Measurements from ENCODE around the gene CPEB2. TPM values are rescaled to one million over a fixed set of nuclear protein-coding genes. Genes with fewer than 3 reads are reported as not detected.

Gene CPEB2
- total and polyA plus RNA-seq, 2 of the 8 experiments (the other 6 are each of a cell fraction or from before 2014, with no cell fraction given): 0.39 to 1.9 TPM

GRCh38 chr4:14987054-14987453 is 15.2 kb upstream of the CPEB2 start:
- H2BK5ac ChIP-seq (ENCODE audit: low read depth, low read length): no peak overlapping the region
- no peak overlapping the region for H2BK15ac ChIP-seq (ENCODE audit: low read length)
- H3K18ac ChIP-seq (ENCODE audit: extremely low read depth, low read length): no peak overlapping the region
- H2BK12ac ChIP-seq (ENCODE audit: low read depth, low read length): no peak overlapping the region
- no peak overlapping the region for H4K5ac ChIP-seq (ENCODE audit: insufficient read length, low read depth, low read length)
- H4K8ac ChIP-seq (ENCODE audit: extremely low read depth, insufficient read depth, low read length): no peak overlapping the region
- no peaks in the 10 kb centered on the region for H3K79me2 ChIP-seq (ENCODE audit: control insufficient read depth in 1 of 2, insufficient read depth in 2 of 2, low read length in 2 of 2)
- no peak overlapping the region for H3K23ac ChIP-seq (ENCODE audit: insufficient read length)
- no peak overlapping the region for H3K4me3 ChIP-seq (ENCODE audit: extremely low read depth in 1 of 4, insufficient read depth in 2 of 4, low read depth in 3 of 4, low read length in 4 of 4)
- H2BK20ac ChIP-seq (ENCODE audit: low read length): no peak overlapping the region
- no peak overlapping the region for H3K14ac ChIP-seq (ENCODE audit: insufficient read length)
- H3K36me3 ChIP-seq (ENCODE audit: control insufficient read depth in 2 of 4, insufficient read depth in 4 of 4, low read length in 3 of 4): no peaks in the 10 kb centered on the region
- H3K4me1 ChIP-seq (replicated peaks in 1 of 4; ENCODE audit: control insufficient read depth in 3 of 4, insufficient read depth in 4 of 4, low read length in 3 of 4): peaks cover 0 to 4% (median 1%) of the 10 kb centered on the region in 4 experiments; a peak in 2 of 7 replicates
- no peak overlapping the region for H2AFZ ChIP-seq (ENCODE audit: low read length)
- H3K23me2 ChIP-seq (ENCODE audit: low read depth, low read length): no peaks in the 10 kb centered on the region
- peak; percentile 24 for FAIRE-seq
- no peaks in the 10 kb centered on the region for H3K27me3 ChIP-seq (replicated peaks in 1 of 4; ENCODE audit: control insufficient read depth in 3 of 4, extremely low read depth in 1 of 4, insufficient read depth in 3 of 4, low read length in 3 of 4)
- POLR2A ChIA-PET (ENCODE audit: partially characterized antibody): no interaction called here
- H2AK5ac ChIP-seq (ENCODE audit: low read depth, low read length): no peak overlapping the region
- 48% methylated on average over 2 of the region's 2 CpGs; no CpG with 5 or more reads in 1 of the 2 experiments for WGBS, 2 experiments (ENCODE audit: extremely low coverage in 1 of 2, insufficient coverage in 1 of 2, insufficient read length in 1 of 2, insufficient replicate concordance in 2 of 2, low coverage in 1 of 2, low lambda C conversion rate in 2 of 2, missing lambda C conversion rate in 1 of 2)
- H2BK120ac ChIP-seq (replicated peaks; ENCODE audit: low read depth, low read length): no peak overlapping the region
- no peaks in the 10 kb centered on the region for H3K9me3 ChIP-seq (ENCODE audit: insufficient read depth in 2 of 2, low read depth in 1 of 2, low read length in 1 of 2)
- H4K20me1 ChIP-seq (replicated peaks in 1 of 2; ENCODE audit: control insufficient read depth in 1 of 2, insufficient read depth in 2 of 2, low read length in 2 of 2): no peaks in the 10 kb centered on the region
- no peak overlapping the region for H3K9ac ChIP-seq (replicated peaks in 1 of 4; ENCODE audit: extremely low read depth in 1 of 4, low read depth in 3 of 4, low read length in 3 of 4)
- no peak overlapping the region for H3K56ac ChIP-seq (replicated peaks; ENCODE audit: insufficient read length, low read depth, low read length)
- H3K4me2 ChIP-seq (ENCODE audit: insufficient read depth in 1 of 2, low read depth in 2 of 2, low read length in 2 of 2): peak overlapping the region in 1 of 2 experiments; percentile 33; a peak in 2 of 4 replicates
- CTCF ChIA-PET (ENCODE audit: partially characterized antibody): interaction anchor here (1.1 to 2.3 kb wide), 3 partner anchors 10 to 251 kb away, joined by 3 to 6 read pairs (median 4); no protein-coding TSS in a partner anchor
- no peaks in the 10 kb centered on the region for H3K79me1 ChIP-seq (ENCODE audit: low read depth, low read length)
- no peak overlapping the region for H3K27ac ChIP-seq (ENCODE audit: low read depth, low read length)
- H3K4ac ChIP-seq (replicated peaks; ENCODE audit: insufficient read length, low read depth, low read length): no peak overlapping the region
- no peak overlapping the region for H4K91ac ChIP-seq (replicated peaks; ENCODE audit: insufficient read length, low read length)
- DNase-seq (ENCODE audit: low read depth in 1 of 2, low spot score in 2 of 2): no peak
- TF ChIP-seq ATF2 (IDR thresholded peaks at IDR 0.05; ENCODE audit: low read length) (no peak), CBX5 (IDR thresholded peaks at IDR 0.05; ENCODE audit: low read depth, low read length) (no peak), YY1 (IDR thresholded peaks at IDR 0.05; ENCODE audit: low read depth, low read length) (no peak), NANOG (IDR thresholded peaks at IDR 0.05; ENCODE audit: insufficient read depth, low read depth, low read length, poor library complexity, severe bottlenecking) (no peak), HDAC6 (IDR thresholded peaks at IDR 0.05; ENCODE audit: low read depth, low read length) (no peak), MAX (IDR thresholded peaks at IDR 0.05) (no peak), GABPA (IDR thresholded peaks at IDR 0.05; ENCODE audit: borderline replicate concordance, insufficient read depth, low read length) (no peak), SP1 (IDR thresholded peaks at IDR 0.05; ENCODE audit: low read depth, low read length) (no peak), MAFK (IDR thresholded peaks at IDR 0.05; ENCODE audit: low read depth, low read length) (no peak), SIN3A (conservative IDR thresholded peaks at IDR 0.05 in 1 of 2, IDR thresholded peaks at IDR 0.05 in 1 of 2; ENCODE audit: low read depth in 1 of 2, low read length in 2 of 2) (no peak), POU5F1 (IDR thresholded peaks at IDR 0.05; ENCODE audit: low read depth, low read length) (no peak), TAF1 (IDR thresholded peaks at IDR 0.05; ENCODE audit: low read depth, low read length) (no peak), TEAD4 (IDR thresholded peaks at IDR 0.05; ENCODE audit: low read depth, low read length) (no peak)

Measured in H1 (cell line).